Measurements from ENCODE around the gene ID2. TPM values are rescaled to one million over a fixed set of nuclear protein-coding genes. Genes with fewer than 3 reads are reported as not detected.

ID2 gene
- total and polyA plus RNA-seq, 2 donors (not counting 1 experiment from before 2014, with no cell fraction given), result 15.0 to 25.9 TPM

- Histone ChIP-seq H3K27me3 (replicated peaks in 1 of 4; ENCODE audit: control extremely low read depth in 1 of 4, control insufficient read depth in 3 of 4, insufficient read depth in 4 of 4, low read length in 3 of 4) (peaks cover 2 to 83% (median 58%) of the 10 kb centered on the region in 4 experiments), H3K9ac (ENCODE audit: low read length) (peak overlapping the region; percentile 6), H3K4me3 (ENCODE audit: control extremely low read depth in 1 of 5, extremely low read depth in 1 of 5, insufficient read depth in 1 of 5, low read depth in 2 of 5, low read length in 4 of 5) (peak overlapping the region in 3 of 5 experiments; percentile 15 to 23 (median 16)), H3K79me2 (ENCODE audit: control insufficient read depth, insufficient read depth, low read length) (no peaks in the 10 kb centered on the region), H3K36me3 (replicated peaks in 1 of 2; ENCODE audit: control extremely low read depth in 1 of 2, control insufficient read depth in 1 of 2, extremely low read depth in 1 of 2, insufficient read depth in 2 of 2, low read length in 1 of 2) (no peaks in the 10 kb centered on the region), H3K4me1 (ENCODE audit: control insufficient read depth in 2 of 2, insufficient read depth in 2 of 2, low read length in 2 of 2) (peaks cover 42 to 57% of the 10 kb centered on the region in 2 donors), H3K9me3 (ENCODE audit: control extremely low read depth in 1 of 3, control insufficient read depth in 2 of 3, insufficient read depth in 1 of 3, low read length in 2 of 3) (peaks cover 5 to 59% (median 15%) of the 10 kb centered on the region in 3 donors), H2AFZ (ENCODE audit: insufficient read depth, low read depth, low read length, poor library complexity, severe bottlenecking) (peak overlapping the region; percentile 29), H4K20me1 (ENCODE audit: control insufficient read depth, insufficient read depth, low read length, poor library complexity, severe bottlenecking) (no peaks in the 10 kb centered on the region), H3K4me2 (replicated peaks; ENCODE audit: low read depth, low read length, poor library complexity, severe bottlenecking) (peak overlapping the region; percentile 67), H3K27ac (ENCODE audit: low read length in 2 of 2) (no peak overlapping the region)
- peak overlapping the region; percentile 69 for H3K4me3 Mint-ChIP-seq
- no peak overlapping the region for H3K27ac Mint-ChIP-seq
- H3K27me3 Mint-ChIP-seq, result peaks cover 73% of the 10 kb centered on the region
- ChIA-PET CTCF (interaction anchor here (1.0 to 1.2 kb wide), 2 partner anchors 14 to 1252 kb away, joined by 3 read pairs; no protein-coding TSS in a partner anchor), POLR2A (no interaction called here)
- WGBS (ENCODE audit: insufficient coverage), result under 1% methylated on average over 88 of the region's 91 CpGs
- H3K9me3 Mint-ChIP-seq (ENCODE audit: insufficient read depth), result peaks cover 3% of the 10 kb centered on the region
- intact Hi-C loops (cut with micrococcal nuclease), result no loop called here
- ATAC-seq (ENCODE audit: low read depth) (peak; percentile 37), DNase-seq (peak; percentile 74)
- TF ChIP-seq CTCF (IDR thresholded peaks at IDR 0.05) (no peak), EZH2 (IDR thresholded peaks at IDR 0.05; ENCODE audit: borderline replicate concordance, insufficient read depth, low read depth, low read length, poor library complexity, severe bottlenecking) (no peak)
- peaks cover 47% of the 10 kb centered on the region for H3K4me1 Mint-ChIP-seq
These were observed 2.9 kb upstream of the ID2 start for GRCh38 chr2:8678731-8679566.

- no peak overlapping the region for H2AFZ ChIP-seq (ENCODE audit: insufficient read depth, low read depth, low read length, poor library complexity, severe bottlenecking)
- no peaks in the 10 kb centered on the region for H3K36me3 ChIP-seq (replicated peaks in 1 of 2; ENCODE audit: control extremely low read depth in 1 of 2, control insufficient read depth in 1 of 2, extremely low read depth in 1 of 2, insufficient read depth in 2 of 2, low read length in 1 of 2)
- H3K9me3 ChIP-seq (ENCODE audit: control extremely low read depth in 1 of 3, control insufficient read depth in 2 of 3, insufficient read depth in 1 of 3, low read length in 2 of 3), result peaks cover 2 to 59% (median 10%) of the 10 kb centered on the region in 3 donors
- 30% methylated on average over 3 of the region's 8 CpGs for WGBS (ENCODE audit: insufficient coverage)
- no peak for ATAC-seq (ENCODE audit: low read depth)
- DNase-seq, result no peak
- intact Hi-C loops (cut with micrococcal nuclease), result no loop called here
- H3K27me3 Mint-ChIP-seq, result peaks cover 69% of the 10 kb centered on the region
- no peaks in the 10 kb centered on the region for H3K9me3 Mint-ChIP-seq (ENCODE audit: insufficient read depth)
- H3K27ac Mint-ChIP-seq, result no peak overlapping the region
- H3K27me3 ChIP-seq (replicated peaks in 1 of 4; ENCODE audit: control extremely low read depth in 1 of 4, control insufficient read depth in 3 of 4, insufficient read depth in 4 of 4, low read length in 3 of 4), result peaks cover 2 to 83% (median 59%) of the 10 kb centered on the region in 4 experiments
- H3K4me2 ChIP-seq (replicated peaks; ENCODE audit: low read depth, low read length, poor library complexity, severe bottlenecking), result peak overlapping the region; percentile 67
- peak overlapping the region; percentile 69 for H3K4me3 Mint-ChIP-seq
- H3K79me2 ChIP-seq (ENCODE audit: control insufficient read depth, insufficient read depth, low read length), result no peaks in the 10 kb centered on the region
- CTCF ChIA-PET, result interaction anchor here (1.2 kb wide), 1 partner anchor 1252 kb away, joined by 3 read pairs; no protein-coding TSS in a partner anchor
- H3K4me1 Mint-ChIP-seq, result peaks cover 48% of the 10 kb centered on the region
- no peaks in the 10 kb centered on the region for H4K20me1 ChIP-seq (ENCODE audit: control insufficient read depth, insufficient read depth, low read length, poor library complexity, severe bottlenecking)
- H3K4me1 ChIP-seq (ENCODE audit: control insufficient read depth in 2 of 2, insufficient read depth in 2 of 2, low read length in 2 of 2), result peaks cover 42 to 58% of the 10 kb centered on the region in 2 donors
- TF ChIP-seq EZH2 (IDR thresholded peaks at IDR 0.05; ENCODE audit: borderline replicate concordance, insufficient read depth, low read depth, low read length, poor library complexity, severe bottlenecking) (no peak), CTCF (IDR thresholded peaks at IDR 0.05) (no peak)
- no peak overlapping the region for H3K4me3 ChIP-seq (ENCODE audit: control extremely low read depth in 1 of 5, extremely low read depth in 1 of 5, insufficient read depth in 1 of 5, low read depth in 2 of 5, low read length in 4 of 5)
- peak overlapping the region; percentile 6 for H3K9ac ChIP-seq (ENCODE audit: low read length)
- POLR2A ChIA-PET, result no interaction called here
- H3K27ac ChIP-seq (ENCODE audit: low read length in 2 of 2), result no peak overlapping the region
These were observed 2.4 kb upstream of the ID2 start for GRCh38 chr2:8679567-8679826.

All from B cell (primary cell).